ENCODE results near the gene SSBP4.
A peak's percentile ranks its signal among the peaks of the same experiment; 100 is the strongest.

SSBP4 gene

DNA sequence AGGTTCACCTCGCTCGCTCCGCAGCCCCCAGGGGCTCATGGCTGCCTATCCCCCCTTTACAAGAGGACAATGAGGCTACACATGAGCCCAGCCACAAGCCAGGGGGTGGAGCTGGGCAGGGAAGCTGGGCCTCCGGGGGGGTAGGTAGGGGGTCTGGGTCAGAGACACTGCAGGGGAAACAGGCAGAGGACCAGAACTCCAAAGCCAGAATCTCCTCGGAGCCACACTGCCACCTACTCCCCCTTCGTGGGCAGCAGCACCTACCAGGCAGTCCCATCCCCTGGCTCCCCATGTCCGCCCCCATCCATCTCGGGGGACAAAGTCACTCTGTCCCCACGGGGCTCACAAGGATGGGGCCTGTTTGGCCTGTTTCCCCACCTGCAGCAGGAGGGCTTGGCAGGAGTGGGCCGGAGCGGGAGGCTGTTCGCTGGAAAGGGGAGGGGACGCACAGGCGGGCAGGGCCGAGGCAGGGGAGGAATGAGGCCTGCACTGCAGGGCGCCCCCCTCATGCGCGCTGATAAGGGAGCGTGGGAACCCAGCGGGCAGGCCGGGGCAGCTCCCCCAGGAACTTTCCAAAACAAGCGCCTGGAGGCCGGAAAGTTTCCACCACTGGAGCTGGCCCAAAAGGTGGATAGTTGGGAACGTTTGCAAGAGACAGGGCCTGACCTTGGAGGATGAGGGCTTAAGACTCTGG lies 19.3 kb downstream of the SSBP4 start:
- TF ChIP-seq CTCF (IDR thresholded peaks at IDR 0.05; ENCODE audit: borderline replicate concordance, control extremely low read depth, extremely low read depth, insufficient read depth, missing control alignments) = no peak
- in situ Hi-C loops (cut with MboI; ENCODE audit: low sequenced_read_pairs, unreplicated experiment) = no loop called here
- DNase-seq (ENCODE audit: low spot score) = no peak

DNA sequence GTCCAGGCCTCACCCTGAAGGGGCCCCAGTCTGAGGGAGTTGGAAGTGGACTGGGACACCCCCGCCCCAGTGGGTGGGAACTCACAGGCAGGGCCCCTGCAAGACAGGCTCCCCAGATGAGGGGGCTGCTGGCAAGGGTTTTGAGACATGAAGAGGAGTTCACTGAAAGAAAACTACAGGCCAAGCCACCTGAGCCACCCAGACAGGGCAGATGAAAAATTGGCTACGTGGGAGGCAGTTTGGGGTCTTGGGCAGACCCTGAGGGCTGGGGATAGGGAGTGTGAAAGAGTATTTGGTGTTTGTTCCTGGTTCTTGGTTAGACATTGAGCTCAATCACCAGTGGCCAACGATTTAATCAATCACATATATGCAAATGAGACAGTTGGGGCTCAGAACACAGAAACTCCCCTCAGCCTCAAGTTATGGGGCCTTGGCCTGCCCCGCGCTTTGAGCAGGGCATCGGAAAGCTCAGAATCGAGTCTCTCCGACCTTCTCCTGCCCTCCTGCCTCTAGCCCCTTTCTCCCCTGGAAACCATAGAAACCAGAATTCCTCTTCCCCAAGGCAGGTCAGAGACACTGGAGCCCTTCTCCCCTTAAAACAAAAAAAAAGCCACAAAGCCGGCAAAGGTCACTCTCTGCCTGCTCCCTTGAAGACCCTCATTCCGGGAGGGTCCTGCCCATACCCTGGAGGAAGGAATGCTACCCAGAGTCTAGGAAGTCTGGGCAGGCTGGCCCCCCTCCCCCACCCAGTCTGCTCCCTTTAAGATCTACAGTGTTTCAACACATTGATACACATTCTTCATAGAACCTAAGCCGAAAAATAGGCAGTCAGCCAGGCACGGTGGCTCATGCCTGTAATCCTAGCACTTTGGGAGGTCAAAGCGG lies 20.1 kb downstream of the SSBP4 start:
- TF ChIP-seq CTCF (IDR thresholded peaks at IDR 0.05; ENCODE audit: borderline replicate concordance, control extremely low read depth, extremely low read depth, insufficient read depth, missing control alignments) = no peak
- in situ Hi-C loops (cut with MboI; ENCODE audit: low sequenced_read_pairs, unreplicated experiment) = no loop called here

DNA sequence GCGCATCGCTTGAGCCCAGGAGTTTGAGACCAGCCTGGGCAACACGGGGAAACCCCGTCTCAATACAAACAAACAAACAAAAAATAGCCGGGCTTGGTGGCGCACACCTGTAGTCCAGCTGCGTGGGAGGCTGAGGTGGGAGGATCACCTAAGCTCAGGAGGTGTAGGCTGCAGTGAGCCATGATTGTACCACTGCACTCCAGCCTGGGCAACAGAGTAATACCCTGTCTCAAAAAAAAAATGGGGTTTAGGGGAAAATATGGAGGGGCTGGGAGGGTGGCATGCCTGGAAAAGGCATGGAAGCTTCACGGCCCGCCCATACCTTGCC lies 20.7 kb downstream of the SSBP4 start:
- in situ Hi-C loops (cut with MboI; ENCODE audit: low sequenced_read_pairs, unreplicated experiment) = no loop called here
- DNase-seq (ENCODE audit: low spot score) = no peak

More for the DNA sequence above, 20.1 kb downstream of the SSBP4 start:
- no peak for DNase-seq (ENCODE audit: low spot score)

GRCh38 chr19:18440415-18440877 lies 21.2 kb downstream of the SSBP4 start:
- in situ Hi-C loops (cut with MboI; ENCODE audit: low sequenced_read_pairs, unreplicated experiment) = no loop called here
- DNase-seq (ENCODE audit: low spot score) = peak; percentile 65
- peak; percentile 53 for TF ChIP-seq CTCF (IDR thresholded peaks at IDR 0.05; ENCODE audit: borderline replicate concordance, control extremely low read depth, extremely low read depth, insufficient read depth, missing control alignments)

More for the DNA sequence above, 20.7 kb downstream of the SSBP4 start:
- TF ChIP-seq CTCF (IDR thresholded peaks at IDR 0.05; ENCODE audit: borderline replicate concordance, control extremely low read depth, extremely low read depth, insufficient read depth, missing control alignments) = no peak

- in situ Hi-C loops (cut with MboI; ENCODE audit: low sequenced_read_pairs, unreplicated experiment) = no loop called here
- no peak for TF ChIP-seq CTCF (IDR thresholded peaks at IDR 0.05; ENCODE audit: borderline replicate concordance, control extremely low read depth, extremely low read depth, insufficient read depth, missing control alignments)
- DNase-seq (ENCODE audit: low spot score) = no peak
Measured at GRCh38 chr19:18440936-18441803, 22.0 kb downstream of the SSBP4 start.

Data from GM13976 (cell line).